MG63 (cell line): ENCODE measurements around the gene GRAP. TPM values are rescaled to one million over a fixed set of nuclear protein-coding genes. Genes with fewer than 3 reads are reported as not detected.

Source experiments
- DNase-seq: peaks from one replicate; pipeline ENCODE4 v3.0.0-alpha.2; 2020
- H3K27me3 ChIP-seq: fragments of 250-450 bp; sonication (Bioruptor Pico); 2 replicates; pipeline ENCODE4 v1.5.1; 2020; ENCODE audit warnings: mild to moderate bottlenecking, moderate library complexity
- H3K36me3 ChIP-seq: fragments of 250-450 bp; sonication (Bioruptor Pico); 2 replicates; pipeline ENCODE4 v1.5.1; 2020; ENCODE audit warnings: mild to moderate bottlenecking, moderate library complexity
- H3K4me3 ChIP-seq: fragments of 250-450 bp; sonication (Bioruptor Pico); 2 replicates; pipeline ENCODE4 v1.5.1; 2020; ENCODE audit warnings: mild to moderate bottlenecking, moderate library complexity
- H3K9me3 ChIP-seq: fragments of 250-450 bp; sonication (Bioruptor Pico); 2 replicates; pipeline ENCODE4 v1.5.1; 2020; ENCODE audit warnings: mild to moderate bottlenecking, moderate library complexity
- total RNA-seq: library from RNA; depleted of rRNA; stranded (reverse); fragments of >200 nt; shearing (Covaris generic); gene quantifications from 2 replicates; pipeline ENCODE4 v1.2.3, GENCODE V29; 2014; ENCODE audit warnings: low replicate concordance

The GRAP gene
- total RNA-seq, 1 experiment from 2014 or later: not detected

DNA sequence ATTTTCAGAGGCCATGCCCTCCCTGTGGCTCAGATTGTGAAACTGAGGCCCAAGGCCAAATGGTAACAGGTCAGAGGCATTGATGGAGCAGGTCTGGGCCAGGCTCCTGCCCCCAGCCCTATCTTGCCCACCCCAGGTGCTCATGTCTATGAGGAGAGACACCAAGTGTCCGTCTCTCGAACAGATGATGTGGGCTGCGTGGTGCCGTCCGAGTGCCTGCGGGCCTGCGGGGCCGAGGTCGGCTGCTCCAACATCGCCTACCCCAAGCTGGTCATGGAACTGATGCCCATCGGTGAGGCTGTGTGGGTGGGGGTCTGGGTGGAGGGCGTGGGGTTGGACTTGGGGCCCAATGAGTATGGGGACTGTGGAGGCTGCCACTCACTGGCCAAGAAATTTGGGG is 33.5 kb downstream of the GRAP start:
- DNase-seq: no peak
- H3K9me3 ChIP-seq: no peaks in the 10 kb centered on the region
- H3K4me3 ChIP-seq: no peak overlapping the region
- no peaks in the 10 kb centered on the region for H3K27me3 ChIP-seq
- H3K36me3 ChIP-seq: no peaks in the 10 kb centered on the region

DNA sequence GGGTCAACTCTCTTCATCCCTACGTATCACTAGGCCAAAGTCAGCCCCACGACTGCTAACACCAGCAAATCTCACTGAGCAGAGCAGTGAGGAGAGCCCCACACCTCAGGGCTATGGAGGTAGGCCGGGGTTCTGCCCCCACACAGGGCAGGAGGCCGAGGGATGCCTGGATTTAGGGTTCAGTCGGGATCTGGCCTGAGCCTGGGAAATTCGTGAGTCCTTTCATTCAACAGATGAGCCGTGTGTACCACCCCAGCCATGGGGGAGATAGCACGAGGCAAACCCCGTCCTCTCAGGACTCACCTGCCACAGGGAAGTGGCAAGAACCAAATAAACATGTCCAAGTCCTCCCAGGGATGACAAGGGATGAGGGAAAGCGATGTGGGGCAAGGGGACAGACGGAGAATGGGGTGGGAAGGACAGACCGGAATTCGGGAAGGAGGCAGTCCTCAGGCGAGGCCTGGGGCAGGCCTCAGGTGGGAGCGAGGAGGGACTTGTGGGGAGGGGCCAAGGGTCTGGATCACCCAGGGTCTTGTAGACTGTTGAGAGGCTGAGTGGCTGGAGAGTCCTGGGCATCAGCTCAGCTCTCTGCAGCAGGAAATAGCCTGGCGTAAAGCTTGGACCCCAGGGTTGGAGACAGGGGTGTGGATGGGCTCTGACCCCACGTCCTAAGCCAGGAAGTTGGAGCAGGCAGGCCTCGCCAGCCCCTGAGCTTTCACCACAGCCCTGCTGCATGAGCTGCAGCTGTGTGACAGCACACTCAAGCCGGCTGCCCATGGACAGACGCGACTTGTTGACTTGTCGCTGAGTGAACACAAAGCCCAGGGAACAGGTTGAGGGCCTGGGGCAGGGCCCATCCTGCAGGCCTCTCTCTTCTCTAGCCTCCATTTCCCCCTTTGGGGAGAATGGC is 34.3 kb downstream of the GRAP start:
- Histone ChIP-seq H3K27me3 (no peaks in the 10 kb centered on the region), H3K4me3 (no peak overlapping the region), H3K36me3 (no peaks in the 10 kb centered on the region), H3K9me3 (no peaks in the 10 kb centered on the region)
- DNase-seq: no peak

DNA sequence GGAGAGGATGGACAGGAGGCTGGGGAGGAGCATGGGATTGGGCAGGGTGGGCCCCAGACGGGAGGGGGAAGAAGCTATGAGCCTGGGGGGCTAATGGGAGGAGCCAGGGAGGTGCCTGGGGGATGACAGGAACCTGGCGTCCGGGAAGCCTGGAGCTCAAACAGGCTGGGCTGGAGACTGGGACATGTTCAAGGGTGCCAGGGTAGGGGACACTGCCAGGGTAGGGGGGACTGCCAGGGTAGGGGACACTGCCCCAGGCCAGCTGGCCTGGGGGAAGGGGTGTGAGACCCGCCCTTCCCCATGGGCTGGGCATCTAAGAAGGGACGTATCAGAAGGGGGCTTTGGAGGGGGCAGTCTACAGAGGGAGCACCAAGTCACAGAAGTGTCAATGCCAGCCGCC is 35.2 kb downstream of the GRAP start:
- Histone ChIP-seq H3K9me3 (0 out of 2 replicates have a peak, but pooled peaks cover 2% of the 10 kb centered on the region), H3K27me3 (no peaks in the 10 kb centered on the region)

DNA sequence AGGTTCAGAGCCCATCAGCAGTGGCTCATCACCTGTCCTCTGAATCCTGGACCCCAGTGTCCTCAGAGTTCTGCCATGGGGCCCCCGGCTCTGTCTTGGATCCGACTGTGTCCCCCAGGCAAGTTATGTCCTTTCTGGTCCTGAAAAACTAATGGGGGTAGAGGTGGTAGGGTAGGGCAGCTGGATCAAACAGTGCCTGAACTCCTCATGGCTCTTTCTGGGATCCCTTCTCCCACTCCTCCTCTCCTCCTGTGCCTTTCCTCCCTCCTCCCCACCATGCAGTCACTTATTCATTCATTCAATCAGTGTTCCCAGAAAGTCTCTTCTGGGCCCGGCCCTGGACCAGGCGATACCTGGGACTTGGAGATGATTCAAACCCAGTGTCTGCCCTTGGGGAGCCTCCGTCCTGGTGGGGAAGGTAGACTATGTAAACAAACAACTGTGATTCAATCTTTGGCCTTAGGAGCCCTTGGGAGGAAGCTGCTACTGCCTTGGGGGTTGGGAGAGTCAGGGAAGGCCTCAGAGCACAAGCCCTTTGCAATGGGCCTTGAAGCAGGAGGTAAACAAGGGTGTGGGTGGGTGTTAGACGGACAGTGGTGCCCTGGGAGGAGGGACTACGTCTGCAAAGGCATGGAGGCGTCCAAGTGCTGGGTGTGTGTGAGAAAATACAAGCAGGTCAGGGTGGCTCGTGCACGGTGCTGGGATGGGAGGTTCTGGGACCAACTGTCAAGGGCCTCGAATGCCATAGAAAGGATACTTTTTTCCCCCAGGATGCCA is 35.8 kb downstream of the GRAP start:
- no peaks in the 10 kb centered on the region for H3K36me3 ChIP-seq
- 0 out of 2 replicates have a peak, but pooled peaks cover 2% of the 10 kb centered on the region for H3K9me3 ChIP-seq
- no peak for DNase-seq
- H3K4me3 ChIP-seq: no peak overlapping the region
- no peaks in the 10 kb centered on the region for H3K27me3 ChIP-seq

More for the DNA sequence above, 35.2 kb downstream of the GRAP start:
- no peak for DNase-seq
- Histone ChIP-seq H3K4me3 (no peak overlapping the region), H3K36me3 (no peaks in the 10 kb centered on the region)

DNA sequence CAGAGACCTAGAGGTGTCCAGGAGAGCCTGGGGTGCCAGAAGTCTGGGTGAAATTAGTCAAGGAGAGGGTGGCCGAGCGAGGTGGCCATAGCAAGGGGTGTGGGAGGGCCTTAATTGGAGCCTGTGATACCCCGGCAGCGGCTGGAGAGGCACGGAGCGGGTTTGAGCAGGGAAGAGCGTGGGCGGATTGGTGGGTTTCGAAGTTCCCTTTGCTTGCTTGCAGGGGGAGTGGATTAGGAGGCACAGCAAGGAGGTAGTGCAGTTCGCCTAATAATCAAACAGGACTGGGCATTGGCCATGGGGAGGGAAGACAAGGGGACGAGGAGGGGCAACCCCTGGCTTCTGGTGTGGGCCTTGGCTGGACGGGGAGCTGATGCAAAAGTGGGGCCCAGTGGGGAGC is 36.8 kb downstream of the GRAP start:
- Histone ChIP-seq H3K9me3 (0 out of 2 replicates have a peak, but pooled peaks cover 2% of the 10 kb centered on the region), H3K27me3 (no peaks in the 10 kb centered on the region), H3K36me3 (no peaks in the 10 kb centered on the region), H3K4me3 (no peak overlapping the region)
- DNase-seq: no peak

DNA sequence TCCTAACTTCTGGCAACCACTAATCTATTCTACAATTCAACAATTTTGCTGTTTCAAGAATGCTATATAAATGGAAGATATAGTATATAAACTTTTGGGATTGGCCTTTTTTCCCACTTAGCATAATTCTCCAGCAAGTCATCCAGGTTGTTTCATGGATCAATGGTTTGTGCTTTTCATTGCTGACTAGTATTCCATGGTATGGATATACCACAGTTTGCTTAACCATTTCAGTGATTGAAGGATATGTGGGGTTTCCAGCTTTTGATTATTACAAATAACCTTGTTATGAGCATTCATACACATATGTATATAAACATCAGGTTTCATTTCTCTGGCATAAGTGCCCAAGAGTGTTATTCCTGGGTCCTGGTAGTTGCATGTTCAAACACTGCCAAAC is 40.1 kb downstream of the GRAP start:
- H3K36me3 ChIP-seq: no peaks in the 10 kb centered on the region
- DNase-seq: no peak
- no peaks in the 10 kb centered on the region for H3K27me3 ChIP-seq
- H3K9me3 ChIP-seq: 0 out of 2 replicates have a peak, but pooled peaks cover 2% of the 10 kb centered on the region
- no peak overlapping the region for H3K4me3 ChIP-seq

DNA sequence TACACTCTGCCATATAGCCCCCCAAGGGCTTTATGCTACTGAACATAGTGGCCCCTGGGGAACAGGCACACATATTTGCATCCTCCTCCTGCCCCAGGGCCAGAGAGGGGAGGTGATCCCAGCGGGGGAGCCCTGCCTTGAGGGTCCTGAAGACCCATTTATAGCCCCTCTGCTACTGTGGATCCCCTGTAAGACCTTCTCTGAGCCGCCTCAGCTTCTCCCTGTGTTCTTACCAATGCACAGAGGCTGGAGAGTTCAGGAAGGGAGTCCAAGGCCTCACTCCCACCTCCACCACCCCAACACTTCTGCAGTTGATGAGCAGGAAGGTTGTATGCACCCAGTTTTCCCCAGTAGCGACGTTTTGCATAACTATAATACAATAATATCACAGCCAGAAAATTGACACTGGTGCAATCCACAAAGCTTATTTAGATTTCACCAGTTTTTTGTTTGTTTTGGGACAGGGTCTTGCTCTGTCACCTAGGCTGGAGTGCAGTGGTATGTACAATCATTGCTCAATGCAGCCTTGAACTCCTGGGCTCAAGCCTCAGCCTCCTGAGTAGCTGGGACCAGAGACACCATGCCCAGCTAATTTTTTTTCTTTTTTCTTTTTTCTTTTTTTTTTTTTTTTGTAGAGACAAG is 40.8 kb downstream of the GRAP start:
- DNase-seq: no peak
- H3K36me3 ChIP-seq: no peaks in the 10 kb centered on the region
- H3K9me3 ChIP-seq: 0 out of 2 replicates have a peak, but pooled peaks cover 2% of the 10 kb centered on the region
- no peaks in the 10 kb centered on the region for H3K27me3 ChIP-seq
- H3K4me3 ChIP-seq: no peak overlapping the region

DNA sequence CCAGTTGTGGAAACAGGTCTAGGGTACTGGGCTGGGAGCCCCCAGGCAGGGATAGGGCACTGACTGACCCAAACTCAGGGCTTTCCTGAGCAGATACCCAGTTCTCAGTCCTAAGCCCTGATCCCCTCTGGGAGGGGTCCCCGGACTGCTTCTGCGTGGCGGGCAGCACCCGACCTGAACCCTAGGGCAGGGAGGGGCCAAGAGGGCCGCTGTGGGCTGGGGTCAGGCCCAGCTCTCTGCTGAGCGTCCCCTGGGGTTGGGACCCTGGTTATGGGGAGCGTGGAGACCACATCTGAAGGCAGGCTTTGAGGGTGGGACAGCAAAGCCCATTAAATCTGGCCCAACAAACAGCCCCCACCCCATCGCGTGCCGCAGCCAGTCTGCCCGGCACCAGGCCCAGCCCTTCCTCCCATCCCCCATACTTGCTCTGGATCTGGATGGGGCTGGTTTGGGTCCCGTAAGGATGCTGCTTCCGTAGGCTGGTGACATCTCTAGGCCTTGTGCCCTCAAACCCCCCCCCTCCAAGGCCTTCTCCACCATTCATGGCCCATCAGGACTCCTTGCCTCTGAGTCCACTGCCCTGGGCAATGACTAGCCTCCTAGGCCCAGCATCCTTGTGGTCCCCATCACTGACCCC is 41.5 kb downstream of the GRAP start:
- Histone ChIP-seq H3K9me3 (0 out of 2 replicates have a peak, but pooled peaks cover 2% of the 10 kb centered on the region), H3K4me3 (peak overlapping the region; percentile 56), H3K36me3 (no peaks in the 10 kb centered on the region), H3K27me3 (no peaks in the 10 kb centered on the region)
- DNase-seq: no peak

DNA sequence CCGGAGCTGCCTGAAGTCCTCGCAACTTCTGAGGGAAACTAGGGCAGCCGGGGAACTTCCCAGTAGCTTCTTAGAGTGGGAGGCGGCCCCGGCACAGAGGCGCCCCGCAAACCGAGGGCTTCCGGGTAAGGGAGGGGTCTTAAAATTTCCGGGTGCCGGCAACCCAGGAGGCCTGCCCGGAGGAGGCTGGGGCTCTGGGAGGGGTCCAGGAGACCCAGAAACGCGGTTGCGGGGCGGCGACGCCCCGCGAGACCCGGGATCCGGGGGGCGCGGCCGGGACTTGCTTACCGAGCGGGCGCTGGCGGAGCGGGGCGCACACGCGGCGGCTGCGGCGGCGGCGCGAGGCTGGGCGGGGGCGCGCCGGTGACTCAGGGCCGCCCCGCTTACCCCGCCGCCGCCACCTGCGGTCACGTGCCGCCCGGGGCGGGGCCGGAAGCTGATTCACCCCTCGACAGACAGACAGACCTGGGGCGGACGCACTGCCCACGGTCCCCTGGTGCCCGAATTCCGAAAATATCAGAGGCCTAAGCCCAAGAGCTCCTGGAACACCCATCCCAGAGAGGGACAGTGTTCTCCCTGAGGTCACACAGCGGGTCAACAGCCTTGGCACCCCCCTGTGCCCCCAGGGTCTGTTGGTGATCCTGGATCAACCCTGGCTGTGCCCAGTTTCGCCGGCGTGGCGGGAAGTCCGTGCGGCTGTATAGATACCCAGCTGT is 42.2 kb downstream of the GRAP start, which contains the start of gene FAM83G:
TSS of gene FAM83G (minus strand) at position 344 of the 716 bp plus-strand sequence. CDS start 723 bp downstream, outside the sequence.
- peak within 1 kb of the TSS; percentile 56 for H3K4me3 ChIP-seq
- no peaks in the 10 kb centered on the region for H3K36me3 ChIP-seq
- 0 out of 2 replicates have a peak, but pooled peaks cover 2% of the 10 kb centered on the region for H3K9me3 ChIP-seq
- H3K27me3 ChIP-seq: no peaks in the 10 kb centered on the region
- DNase-seq: peak; percentile 81

DNA sequence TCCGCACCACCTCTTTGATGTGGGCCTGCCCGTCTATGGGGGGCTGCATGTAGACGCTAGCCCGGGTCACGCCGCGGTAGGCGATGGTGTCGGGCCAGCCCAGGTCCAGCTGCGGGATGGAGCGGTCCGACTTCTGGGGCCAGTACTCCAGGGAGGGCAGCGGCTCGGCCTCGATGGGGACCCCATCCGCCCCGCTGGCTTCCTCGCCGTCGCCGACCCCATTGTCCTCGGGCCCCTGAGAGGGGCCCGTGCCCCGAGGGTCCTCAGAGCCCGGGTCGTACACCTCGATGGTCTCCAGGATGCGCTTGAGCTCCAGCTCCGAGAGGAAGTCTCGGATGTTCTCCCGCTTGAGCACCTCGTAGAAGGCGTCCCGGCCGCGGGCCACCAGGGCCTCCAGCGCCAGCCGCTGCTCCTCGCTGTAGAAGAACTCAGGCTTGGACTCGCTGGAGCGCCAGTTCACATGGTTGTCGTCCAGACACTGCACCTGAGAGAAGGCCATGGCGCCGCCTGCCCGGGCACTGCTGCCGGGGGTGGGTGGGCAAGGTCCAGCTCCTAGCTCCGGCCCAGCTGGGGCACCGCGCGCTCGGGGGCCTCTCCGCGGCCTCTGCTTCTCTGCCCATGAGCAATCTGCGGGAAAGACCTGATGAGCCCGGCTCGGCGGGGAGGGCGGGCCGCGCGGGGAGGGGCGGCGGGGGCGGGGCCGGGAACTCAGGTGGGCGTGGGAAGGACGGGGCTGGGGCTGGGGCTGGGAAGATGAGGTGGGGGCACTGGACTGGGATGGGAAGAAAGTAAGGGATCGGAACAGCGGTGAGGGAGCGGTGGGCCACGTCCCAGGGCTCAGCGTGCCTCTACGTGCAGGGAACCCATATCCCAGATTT is 43.0 kb downstream of the GRAP start:
- Histone ChIP-seq H3K27me3 (no peaks in the 10 kb centered on the region), H3K4me3 (peak overlapping the region; percentile 56), H3K36me3 (no peaks in the 10 kb centered on the region), H3K9me3 (0 out of 2 replicates have a peak, but pooled peaks cover 2% of the 10 kb centered on the region)
- DNase-seq: peak; percentile 18

DNA sequence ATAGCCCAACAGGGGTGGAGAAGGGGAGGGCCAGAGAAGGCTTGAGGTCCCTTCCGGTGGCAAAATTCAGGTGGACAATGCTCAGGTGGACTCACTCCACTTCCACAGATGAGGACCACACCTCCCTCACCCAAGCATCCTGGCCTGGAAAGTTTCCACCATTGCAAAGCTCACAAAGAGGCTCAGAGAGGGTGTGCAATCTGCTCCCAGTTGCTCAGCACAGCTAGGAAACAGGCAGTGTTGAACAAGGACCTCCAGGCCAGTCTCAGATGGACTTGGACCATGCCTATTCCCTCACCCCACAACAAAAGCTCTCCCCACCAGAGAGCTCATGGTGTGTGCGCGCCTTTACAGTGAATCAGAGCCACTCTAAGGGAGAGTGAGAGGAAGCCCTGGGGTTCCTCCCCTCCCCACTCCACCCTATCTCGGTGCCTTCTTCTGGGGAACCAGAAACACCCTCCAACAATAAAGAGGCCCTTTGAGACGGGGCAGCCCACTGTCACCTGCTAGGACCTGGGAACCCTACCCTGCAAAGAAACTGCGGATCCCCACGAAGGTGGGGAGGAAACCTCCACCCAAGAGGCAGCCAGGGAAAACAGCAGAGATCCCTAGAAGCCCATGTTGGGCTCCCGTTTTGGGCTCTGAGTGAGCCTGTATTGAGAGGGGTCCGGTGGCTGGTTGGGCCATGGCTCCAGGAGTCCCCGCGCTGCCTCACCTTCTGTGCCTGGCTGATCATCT is 43.8 kb downstream of the GRAP start:
- Histone ChIP-seq H3K27me3 (no peaks in the 10 kb centered on the region), H3K4me3 (no peak overlapping the region), H3K9me3 (0 out of 2 replicates have a peak, but pooled peaks cover 2% of the 10 kb centered on the region), H3K36me3 (no peaks in the 10 kb centered on the region)
- DNase-seq: no peak

DNA sequence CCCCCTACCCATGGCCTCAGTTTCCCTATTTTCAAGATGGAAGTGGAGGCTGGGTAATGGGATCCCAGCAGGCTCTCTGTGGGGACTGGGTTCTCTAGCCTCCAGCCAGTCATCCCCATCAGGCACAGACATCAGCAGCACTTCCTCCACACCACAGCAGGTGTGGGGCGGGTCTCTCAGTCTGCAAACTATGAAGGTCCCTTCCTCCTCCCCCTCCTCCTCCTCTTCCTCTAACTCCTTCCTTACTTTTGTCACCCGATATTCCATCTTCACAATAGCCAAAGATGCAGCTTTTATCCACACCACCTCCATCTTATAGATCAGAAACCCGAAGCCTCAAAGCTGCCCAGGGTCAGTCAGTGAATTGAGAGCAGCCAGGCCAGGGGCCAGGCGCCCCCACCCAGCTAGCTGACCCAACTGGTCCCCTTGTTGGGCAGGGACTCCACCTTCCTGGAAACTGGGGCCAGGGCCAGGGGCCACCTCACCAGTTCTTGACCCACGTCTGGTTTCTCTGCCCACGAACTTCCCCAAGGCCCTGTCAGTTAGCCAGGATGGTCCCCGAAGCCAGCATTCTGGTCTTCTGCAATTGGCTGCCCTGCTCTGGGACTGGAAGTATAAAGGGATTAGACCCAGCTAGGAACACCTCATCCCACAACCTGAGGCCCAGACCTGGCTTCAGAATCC is 44.7 kb downstream of the GRAP start:
- Histone ChIP-seq H3K36me3 (no peaks in the 10 kb centered on the region), H3K4me3 (no peak overlapping the region)

DNA sequence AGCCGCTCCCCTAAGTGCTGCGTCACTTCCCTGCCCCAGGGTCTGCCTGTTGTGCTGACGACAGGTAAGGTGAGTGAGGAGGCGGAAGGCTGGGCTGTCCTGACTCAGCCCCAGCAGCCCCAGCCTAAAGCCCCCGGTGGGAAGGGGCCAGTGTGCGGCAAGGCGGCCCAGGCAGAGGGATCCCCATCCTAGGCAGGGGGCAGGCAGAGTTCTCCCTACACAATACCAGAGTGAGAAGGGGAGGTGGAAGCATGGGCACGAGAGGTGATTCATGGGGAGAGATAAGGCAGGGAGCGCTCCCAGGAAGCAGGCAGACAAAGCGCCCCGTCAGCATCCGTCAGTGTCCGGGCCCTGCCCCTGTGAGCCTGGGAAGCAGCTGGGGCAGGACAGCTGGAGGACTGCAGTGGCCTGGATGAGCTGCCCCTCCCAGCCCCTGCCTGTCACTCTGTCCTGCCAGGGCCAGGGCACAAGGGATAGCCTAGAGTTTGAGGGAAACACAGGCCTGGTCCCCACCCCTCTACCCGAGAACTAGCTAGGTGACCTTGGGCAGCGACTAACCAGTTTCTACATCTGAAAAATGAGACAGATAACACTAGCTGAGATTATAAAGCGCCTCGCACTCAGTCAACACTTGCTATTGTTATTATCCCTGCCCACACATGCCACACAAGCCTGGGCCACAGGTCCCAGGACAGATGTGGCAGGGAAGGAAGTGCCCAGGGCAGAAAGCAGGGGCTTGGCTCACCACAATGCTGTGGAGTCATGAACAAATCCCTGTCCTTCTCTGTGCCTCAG is 46.0 kb downstream of the GRAP start:
- DNase-seq: no peak
- Histone ChIP-seq H3K27me3 (no peaks in the 10 kb centered on the region), H3K36me3 (no peaks in the 10 kb centered on the region)

More for the DNA sequence above, 44.7 kb downstream of the GRAP start:
- no peak for DNase-seq
- no peaks in the 10 kb centered on the region for H3K27me3 ChIP-seq
- 0 out of 2 replicates have a peak, but pooled peaks cover 2% of the 10 kb centered on the region for H3K9me3 ChIP-seq

More for the DNA sequence above, 46.0 kb downstream of the GRAP start:
- no peaks in the 10 kb centered on the region for H3K9me3 ChIP-seq
- H3K4me3 ChIP-seq: no peak overlapping the region
